GM10248 (cell line): ENCODE results near the gene EIF4ENIF1.
"Not testable (repeated sequence)": the region's sequence is repeated elsewhere in the genome, so short reads cannot be mapped to it uniquely, and the experiment has no call there.

ENCODE experiments used
- CTCF ChIA-PET: fragments of 300-600 bp; sonication (Branson Sonifier 250); formaldehyde crosslinking; extraction: SDS; loops from one replicate; lab custom pipeline; 2021; ENCODE audit warnings: antibody characterized with exemption; lab: Yijun Ruan, JAX
- POLR2A ChIA-PET: fragments of 350-650 bp; sonication (Branson Sonifier 250); formaldehyde crosslinking; extraction: SDS; loops from one replicate; lab custom pipeline; 2020; ENCODE audit warnings: antibody characterized with exemption; lab: Yijun Ruan, JAX
- DNase-seq: peaks from one replicate; pipeline ENCODE4 v3.0.0; 2012; ENCODE audit errors: extremely low spot score
- TF ChIP-seq, protein P1 (sequence below): IDR thresholded peaks from 2 replicates; pipeline ENCODE4 v1.5.1; 2012; ENCODE audit warnings: mild to moderate bottlenecking, low read depth; ENCODE audit errors: extremely low read depth, missing control alignments, control extremely low read depth

EIF4ENIF1 gene

DNA sequence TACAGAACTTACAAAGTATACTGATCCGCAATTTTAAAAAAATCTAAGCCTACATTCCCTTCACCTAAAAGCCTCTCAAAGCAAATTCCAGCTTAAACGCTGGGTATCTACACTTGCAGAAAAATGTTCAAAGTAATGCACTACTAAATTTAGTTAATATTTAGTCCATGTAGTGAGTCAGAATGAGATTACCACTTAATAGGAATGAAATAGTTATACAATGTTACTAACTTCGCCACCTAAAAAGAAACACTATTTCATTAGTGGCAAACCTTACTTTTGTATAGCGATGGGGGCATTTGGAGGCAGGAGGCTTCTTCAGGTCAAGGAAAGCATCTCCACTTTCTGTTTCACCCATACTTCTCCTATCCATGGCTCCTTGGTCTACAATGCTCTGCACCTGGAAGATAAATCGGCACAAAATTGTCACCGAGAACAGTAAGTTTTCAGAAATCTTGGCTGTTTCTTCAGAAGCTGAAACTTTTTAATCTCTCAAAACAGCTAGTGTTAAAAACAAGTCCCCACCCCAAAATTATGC lies 1.2 kb downstream of the EIF4ENIF1 start:
- POLR2A ChIA-PET: interaction anchor here (0.6 to 1.3 kb wide), 2 partner anchors 11 to 342 kb away, joined by 3 to 4 read pairs; no protein-coding TSS in a partner anchor
- no peak for DNase-seq
- TF ChIP-seq, protein P1, sequence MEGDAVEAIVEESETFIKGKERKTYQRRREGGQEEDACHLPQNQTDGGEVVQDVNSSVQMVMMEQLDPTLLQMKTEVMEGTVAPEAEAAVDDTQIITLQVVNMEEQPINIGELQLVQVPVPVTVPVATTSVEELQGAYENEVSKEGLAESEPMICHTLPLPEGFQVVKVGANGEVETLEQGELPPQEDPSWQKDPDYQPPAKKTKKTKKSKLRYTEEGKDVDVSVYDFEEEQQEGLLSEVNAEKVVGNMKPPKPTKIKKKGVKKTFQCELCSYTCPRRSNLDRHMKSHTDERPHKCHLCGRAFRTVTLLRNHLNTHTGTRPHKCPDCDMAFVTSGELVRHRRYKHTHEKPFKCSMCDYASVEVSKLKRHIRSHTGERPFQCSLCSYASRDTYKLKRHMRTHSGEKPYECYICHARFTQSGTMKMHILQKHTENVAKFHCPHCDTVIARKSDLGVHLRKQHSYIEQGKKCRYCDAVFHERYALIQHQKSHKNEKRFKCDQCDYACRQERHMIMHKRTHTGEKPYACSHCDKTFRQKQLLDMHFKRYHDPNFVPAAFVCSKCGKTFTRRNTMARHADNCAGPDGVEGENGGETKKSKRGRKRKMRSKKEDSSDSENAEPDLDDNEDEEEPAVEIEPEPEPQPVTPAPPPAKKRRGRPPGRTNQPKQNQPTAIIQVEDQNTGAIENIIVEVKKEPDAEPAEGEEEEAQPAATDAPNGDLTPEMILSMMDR: no peak
- CTCF ChIA-PET: interaction anchor here (0.8 to 1.8 kb wide), 5 partner anchors 10 to 150 kb away, joined by 3 to 5 read pairs (median 4); no protein-coding TSS in a partner anchor

GRCh38 chr22:31486951-31487350 lies 2.7 kb downstream of the EIF4ENIF1 start:
- DNase-seq: no peak
- POLR2A ChIA-PET: no interaction called here
- TF ChIP-seq, protein P1: no peak
- CTCF ChIA-PET: interaction anchor here (0.6 to 1.6 kb wide), 2 partner anchors 9 to 33 kb away, joined by 3 to 4 read pairs; partner anchors contain the start of gene SFI1

GRCh38 chr22:31486369-31486768 lies 3.3 kb downstream of the EIF4ENIF1 start:
- CTCF ChIA-PET: interaction anchor here (1.4 to 1.6 kb wide), 2 partner anchors 9 to 10 kb away, joined by 4 read pairs; partner anchors contain the start of gene SFI1
- POLR2A ChIA-PET, DNase-seq: not testable (repeated sequence)

- POLR2A ChIA-PET: interaction anchor here (0.5 kb wide), 1 partner anchor 11 kb away, joined by 3 read pairs; no protein-coding TSS in a partner anchor
- DNase-seq, CTCF ChIA-PET: not testable (repeated sequence)
These were observed 7.2 kb downstream of the EIF4ENIF1 start for GRCh38 chr22:31482470-31482869.

DNA sequence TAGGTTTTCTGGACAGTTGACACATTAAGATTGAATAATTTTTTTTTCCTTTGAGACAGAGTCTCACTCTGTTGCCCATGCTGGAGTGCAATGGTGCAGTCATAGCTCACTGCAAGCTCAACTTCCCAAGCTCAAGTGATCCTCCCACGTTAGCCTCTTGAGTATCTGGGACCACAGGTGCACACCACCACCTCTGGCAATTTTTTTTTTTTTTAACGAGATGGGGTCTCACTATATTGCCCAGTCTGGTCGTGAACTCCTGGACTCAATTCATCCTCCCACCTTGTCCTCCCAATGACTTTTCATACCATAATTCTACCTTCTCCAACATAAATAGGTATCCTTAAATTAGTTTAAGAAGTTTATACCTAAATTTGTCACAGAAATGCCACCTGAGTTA lies 8.5 kb downstream of the EIF4ENIF1 start:
- DNase-seq: no peak
- TF ChIP-seq, protein P1: no peak
- POLR2A ChIA-PET: no interaction called here
- CTCF ChIA-PET: interaction anchor here (1.2 kb wide), 1 partner anchor 29 kb away, joined by 3 read pairs; no protein-coding TSS in a partner anchor

DNA sequence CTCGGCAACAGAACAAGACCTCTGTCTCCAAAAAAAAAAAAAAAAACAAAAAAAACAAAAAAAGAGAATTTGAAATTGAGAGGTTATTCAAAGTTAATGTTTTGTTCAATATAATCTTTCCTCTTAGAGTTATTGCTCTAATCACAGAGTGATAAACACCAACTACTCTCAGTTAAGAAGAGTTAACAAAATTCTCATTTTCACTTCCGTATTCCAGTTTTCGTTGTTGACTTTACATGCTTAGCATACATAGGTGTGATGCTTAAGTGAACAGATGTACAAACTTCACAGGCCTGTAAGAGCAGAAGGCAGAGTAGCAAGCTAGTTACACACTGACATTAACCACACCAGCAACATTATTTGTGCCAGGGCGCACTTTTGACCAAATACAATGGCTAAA lies 12.3 kb downstream of the EIF4ENIF1 start:
- peak; percentile 68 for DNase-seq
- CTCF ChIA-PET: interaction anchor here (1.2 to 1.6 kb wide), 3 partner anchors 9 to 26 kb away, joined by 3 to 4 read pairs (median 3); no protein-coding TSS in a partner anchor
- POLR2A ChIA-PET: interaction anchor here (0.6 to 1.5 kb wide), 3 partner anchors 12 to 146 kb away, joined by 3 to 5 read pairs (median 4); partner anchors contain the start of gene EIF4ENIF1
- TF ChIP-seq, protein P1: no peak

DNA sequence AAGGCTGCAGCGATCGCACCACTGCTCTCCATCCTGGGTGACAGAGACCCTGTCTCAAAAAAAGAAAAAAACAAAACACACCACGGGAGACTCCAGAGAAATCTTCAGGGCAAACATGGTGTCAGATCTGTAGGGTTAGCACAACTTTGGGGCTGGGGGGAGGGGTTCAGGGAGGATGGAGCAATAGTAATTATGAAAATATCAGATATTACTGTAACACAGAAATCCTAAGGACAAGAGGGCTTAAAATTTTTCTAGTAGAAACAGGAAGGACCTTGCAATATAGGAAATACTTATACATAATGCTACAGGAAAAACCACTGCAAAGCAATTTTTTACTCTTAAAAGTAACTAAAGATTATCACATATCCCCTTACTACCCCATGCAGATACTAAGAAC lies 13.8 kb downstream of the EIF4ENIF1 start:
- no peak for DNase-seq
- TF ChIP-seq, protein P1: no peak
- ChIA-PET POLR2A (no interaction called here), CTCF (no interaction called here)

DNA sequence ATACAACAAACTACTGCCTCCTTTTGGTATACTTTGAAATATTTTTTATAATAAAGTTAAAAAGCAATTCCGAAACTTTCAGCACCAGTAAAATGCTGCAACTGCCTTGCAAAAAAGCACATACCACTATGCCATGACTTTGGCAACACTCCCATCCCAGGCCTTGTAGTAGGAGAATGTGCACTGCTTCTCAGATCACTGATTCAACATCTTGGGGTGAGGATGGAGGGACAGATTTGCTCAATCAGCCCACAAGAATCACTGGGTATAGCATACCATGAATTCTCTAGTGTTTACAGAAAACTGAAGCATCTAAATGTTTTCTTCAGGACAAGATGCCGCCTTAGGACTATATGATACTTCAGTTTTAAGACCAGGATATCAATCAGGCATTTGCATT lies 14.9 kb downstream of the EIF4ENIF1 start:
- DNase-seq: no peak
- CTCF ChIA-PET: no interaction called here
- POLR2A ChIA-PET: no interaction called here
- TF ChIP-seq, protein P1: no peak
